Upper lobe of left lung (tissue), 6 donors: ENCODE measurements around the gene CAV1. TPM values are rescaled to one million over a fixed set of nuclear protein-coding genes. Genes with fewer than 3 reads are reported as not detected.
A peak's percentile ranks its signal among the peaks of the same experiment; 100 is the strongest.
"Not testable (repeated sequence)": the region's sequence is repeated elsewhere in the genome, so short reads cannot be mapped to it uniquely, and the experiment has no call there.

Experiments used
- ATAC-seq, 2 donors: fragments of 200-7000 bp; cut with Tn5 transposase; one replicate each; pipeline ENCODE4 v1.9.1; 2022; ENCODE audit warnings: mild to moderate bottlenecking in 2 of 2, moderate library complexity in 2 of 2; ENCODE audit not compliant: low FRiP score in 2 of 2
- DNase-seq, 2 donors: peaks; one replicate each; pipeline ENCODE4 v3.0.0-alpha.2; 2019 to 2020
- H3K27ac ChIP-seq, 4 donors: fragments of 200-600 bp; sonication (generic); one replicate each; pipeline ENCODE4 v1.5.1; 2016 to 2019
- H3K27me3 ChIP-seq, 4 donors: fragments of 200-600 bp; sonication (generic); one replicate each; pipeline ENCODE4 v1.5.1; 2017 to 2019
- H3K36me3 ChIP-seq, 4 donors: fragments of 200-600 bp; sonication (generic); one replicate each; pipeline ENCODE4 v1.5.1; 2016 to 2019
- H3K4me1 ChIP-seq, 4 donors: fragments of 200-600 bp; sonication (generic); one replicate each; pipeline ENCODE4 v1.5.1; 2018 to 2019
- H3K4me3 ChIP-seq, 4 donors: fragments of 200-600 bp; sonication (generic); one replicate each; pipeline ENCODE4 v1.5.1; 2017 to 2019; ENCODE audit warnings: mild to moderate bottlenecking in 2 of 4, moderate library complexity in 1 of 4
- H3K9me3 ChIP-seq, 4 donors: fragments of 200-600 bp; sonication (generic); one replicate each; pipeline ENCODE4 v1.5.1; 2018 to 2019
- CTCF ChIP-seq, 6 experiments: fragments of 450-650 bp in 4 of 6; fragments of 200-600 bp in 2 of 6; sonication (generic) in 2 of 6; IDR thresholded peaks; one replicate each; pipeline ENCODE4 v1.5.1; 2016 to 2019; ENCODE audit warnings: antibody characterized with exemption in 6 of 6
- EP300 ChIP-seq, 4 donors: sonication (generic); formaldehyde crosslinking; IDR thresholded peaks; one replicate each; pipeline ENCODE4 v1.5.1; 2017; ENCODE audit warnings: antibody characterized with exemption in 4 of 4, control low read depth in 2 of 4
- POLR2A ChIP-seq, 4 donors: fragments of 450-650 bp; IDR thresholded peaks; one replicate each; pipeline ENCODE4 v1.5.1; 2016 to 2017; ENCODE audit warnings: antibody characterized with exemption in 4 of 4, mild to moderate bottlenecking in 2 of 4
- POLR2AphosphoS5 ChIP-seq, 2 donors: sonication (generic); formaldehyde crosslinking; IDR thresholded peaks; one replicate each; pipeline ENCODE4 v1.5.1; 2017; ENCODE audit warnings: antibody characterized with exemption in 2 of 2
- WGBS, 2 donors: methylation state at CpG; one replicate each; pipeline ENCODE4 v1.1.5; 2017 to 2018; 5-methylcytosine and 5-hydroxymethylcytosine counted together
- total RNA-seq, 6 donors: library from RNA; depleted of rRNA in 4 of 6; stranded (reverse); fragments of >200 nt in 4 of 6; gene quantifications; one replicate each; pipeline versions ENCODE4 v1.1.0 to v1.2.1, GENCODE V29; 2016 to 2021
- donor health status: DM: no; HTN: no; CAD: no; lungs with moderate emphysema.
- donor health status: DM: no; HTN: yes; CAD: no; lungs with severe emphysema.

CAV1 gene, protein sequence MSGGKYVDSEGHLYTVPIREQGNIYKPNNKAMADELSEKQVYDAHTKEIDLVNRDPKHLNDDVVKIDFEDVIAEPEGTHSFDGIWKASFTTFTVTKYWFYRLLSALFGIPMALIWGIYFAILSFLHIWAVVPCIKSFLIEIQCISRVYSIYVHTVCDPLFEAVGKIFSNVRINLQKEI
- 100 to 1,000 TPM; 207 to 951 (median 552) TPM for total RNA-seq

- Histone ChIP-seq H3K27ac (peak within 1 kb of the TSS; percentile 89 to 99 (median 94)), H3K27me3 (peaks cover 0 to 3% (median 0%) of the 10 kb centered on the region in 4 donors), H3K4me3 (peak within 1 kb of the TSS; percentile 52 to 71 (median 66)), H3K4me1 (peaks cover 6 to 44% (median 34%) of the 10 kb centered on the region in 4 donors), H3K36me3 (peaks cover 0 to 10% (median 0%) of the 10 kb centered on the region in 4 donors), H3K9me3 (no peaks in the 10 kb centered on the region)
- peak; percentile 75 to 87 for ATAC-seq
- 0 to 1% methylated on average over 27 to 39 of the region's 42 CpGs for WGBS, 2 donors
- TF ChIP-seq POLR2AphosphoS5 (IDR thresholded peaks at IDR 0.05) (peak; percentile 51 to 82), CTCF (IDR thresholded peaks at IDR 0.05) (peak in 5 of 6 experiments; percentile 11 to 57 (median 26)), POLR2A (IDR thresholded peaks at IDR 0.05) (peak in 3 of 4 donors; percentile 57 to 66 (median 59)), EP300 (IDR thresholded peaks at IDR 0.05) (peak in 1 of 4 donors; percentile 35)
- peak; percentile 83 to 93 for DNase-seq
These were observed at the start of gene CAV1 for GRCh38 chr7:116524609-116525297. TSS of gene CAV1 (plus strand) at chr7:116525036. CDS start at chr7:116525063, 27 bp downstream.

- ATAC-seq (no peak), DNase-seq (no peak)
- Histone ChIP-seq H3K27me3 (no peaks in the 10 kb centered on the region), H3K27ac (no peak overlapping the region), H3K4me3 (no peak overlapping the region), H3K36me3 (no peaks in the 10 kb centered on the region), H3K4me1 (no peaks in the 10 kb centered on the region), H3K9me3 (no peaks in the 10 kb centered on the region)
- no peak for TF ChIP-seq POLR2AphosphoS5 (IDR thresholded peaks at IDR 0.05)
- TF ChIP-seq EP300 (IDR thresholded peaks at IDR 0.05) = no peak
- TF ChIP-seq CTCF (IDR thresholded peaks at IDR 0.05) = no peak
- TF ChIP-seq POLR2A (IDR thresholded peaks at IDR 0.05) = no peak
- 89 to 91% methylated on average over 1 of the region's 1 CpG for WGBS, 2 donors
These were observed 47.2 kb upstream of the CAV1 start for GRCh38 chr7:116477625-116478024.

DNA sequence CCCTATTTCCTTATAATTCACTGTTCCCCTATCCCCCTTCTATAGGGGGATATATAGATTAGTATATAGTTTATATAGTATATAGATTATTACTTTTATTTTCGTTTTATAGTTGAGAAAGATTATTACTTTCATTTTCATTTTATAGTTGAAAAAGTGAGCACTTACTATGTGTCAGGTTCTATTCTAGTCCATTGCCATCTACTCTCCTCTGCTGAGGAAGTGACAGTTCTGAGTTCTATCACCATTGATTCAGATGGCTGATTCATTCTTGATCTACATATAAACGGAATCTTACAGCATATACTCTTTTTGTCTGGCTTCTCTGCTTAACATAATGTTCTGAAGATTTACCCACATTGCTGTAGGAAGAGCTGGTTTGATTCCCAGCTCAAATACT, 46.0 kb upstream of the CAV1 start:
- Histone ChIP-seq H3K27me3 (no peaks in the 10 kb centered on the region), H3K27ac (no peak overlapping the region), H3K36me3 (no peaks in the 10 kb centered on the region), H3K4me1 (no peaks in the 10 kb centered on the region), H3K4me3 (no peak overlapping the region), H3K9me3 (no peaks in the 10 kb centered on the region)
- TF ChIP-seq POLR2AphosphoS5 (IDR thresholded peaks at IDR 0.05) (no peak), EP300 (IDR thresholded peaks at IDR 0.05) (no peak), POLR2A (IDR thresholded peaks at IDR 0.05) (no peak), CTCF (IDR thresholded peaks at IDR 0.05) (no peak)
- ATAC-seq (no peak), DNase-seq (no peak)
- 80% methylated on average over 2 of the region's 2 CpGs for WGBS, 2 donors

- no peak for DNase-seq
- H3K4me3 ChIP-seq = no peak overlapping the region
- no peaks in the 10 kb centered on the region for H3K36me3 ChIP-seq
- no peaks in the 10 kb centered on the region for H3K27me3 ChIP-seq
- ATAC-seq = no peak
- no peaks in the 10 kb centered on the region for H3K9me3 ChIP-seq
- WGBS, 2 donors = 67 to 68% methylated on average over 2 of the region's 2 CpGs
- no peaks in the 10 kb centered on the region for H3K4me1 ChIP-seq
- TF ChIP-seq POLR2AphosphoS5 (IDR thresholded peaks at IDR 0.05) (no peak), EP300 (IDR thresholded peaks at IDR 0.05) (no peak), POLR2A (IDR thresholded peaks at IDR 0.05) (no peak), CTCF (IDR thresholded peaks at IDR 0.05) (no peak)
- no peak overlapping the region for H3K27ac ChIP-seq
These were observed 41.4 kb upstream of the CAV1 start for GRCh38 chr7:116483271-116483942.

- DNase-seq, ATAC-seq, H3K27ac ChIP-seq, H3K4me1 ChIP-seq, H3K27me3 ChIP-seq, H3K4me3 ChIP-seq, H3K9me3 ChIP-seq, H3K36me3 ChIP-seq: not testable (repeated sequence)
- WGBS, 2 donors = 95 to 97% methylated on average over 4 of the region's 4 CpGs
These were observed 40.4 kb upstream of the CAV1 start for GRCh38 chr7:116484389-116484788.
